A549 (cell line): ENCODE results near the gene TNFAIP8. TPM values are rescaled to one million over a fixed set of nuclear protein-coding genes. Genes with fewer than 3 reads are reported as not detected.

Experiments used
- ATAC-seq, 2 experiments: fragments of 200-7000 bp in 1 of 2; fragments of >200 bp in 1 of 2; cut with Nextera tagmentation in 1 of 2; cut with Tn5 transposase in 1 of 2; 3 replicates each; pipeline versions ENCODE4 v1.8.0 to v1.9.1; 2018 to 2020; ENCODE audit warnings: mild to moderate bottlenecking in 1 of 2, moderate library complexity in 1 of 2
- CTCF ChIA-PET: fragments of 300-600 bp; sonication (Branson Sonifier 250); formaldehyde crosslinking; extraction: SDS; loops from one replicate; lab custom pipeline; 2021; ENCODE audit warnings: antibody characterized with exemption, inconsistent platforms; lab: Yijun Ruan, JAX
- POLR2A ChIA-PET: fragments of 350-600 bp; formaldehyde crosslinking; extraction: SDS; loops from one replicate; lab custom pipeline; 2021; ENCODE audit warnings: antibody characterized with exemption, inconsistent platforms; lab: Yijun Ruan, JAX
- DNase-seq, 2 experiments: peaks; one replicate each; pipeline versions ENCODE4 v3.0.0 to v3.0.0-alpha.2; 2011 to 2016; ENCODE audit warnings: low read depth in 1 of 2, low spot score in 1 of 2
- FAIRE-seq: peaks from 2 replicates; lab custom pipeline; 2011; peaks lifted over from hg19 to GRCh38; lab: Jason Lieb, UNC
- H3K27ac ChIP-seq, 2 experiments: fragments of >200 bp; sonication (Bioruptor Twin); formaldehyde crosslinking; 3 replicates each; pipeline ENCODE4 v1.5.1; 2016 to 2017
- H3K4me1 ChIP-seq: fragments of >200 bp; sonication (Bioruptor Twin); formaldehyde crosslinking; 3 replicates; pipeline ENCODE4 v1.6.1; 2016
- H3K4me2 ChIP-seq: fragments of >200 bp; sonication (Bioruptor Twin); formaldehyde crosslinking; 3 replicates; pipeline ENCODE4 v1.6.1; 2016
- H3K4me3 ChIP-seq: fragments of >200 bp; sonication (Bioruptor Twin); formaldehyde crosslinking; 3 replicates; pipeline ENCODE4 v1.5.1; 2016
- H3K9me3 ChIP-seq: fragments of >200 bp; sonication (Bioruptor Twin); formaldehyde crosslinking; 3 replicates; pipeline ENCODE4 v1.6.1; 2016
- EP300 ChIP-seq, 2 experiments: fragments of >200 bp; sonication (Bioruptor Twin); formaldehyde crosslinking; IDR thresholded peaks; 2 replicates in 1 of 2; 3 replicates in 1 of 2; pipeline ENCODE4 v1.6.1; 2016 to 2017
- ESRRA ChIP-seq: fragments of 150-350 bp; IDR thresholded peaks from 2 replicates; pipeline ENCODE4 v1.6.1; 2014; ENCODE audit warnings: mild to moderate bottlenecking, low read length, borderline replicate concordance
- FOSB ChIP-seq: fragments of 250-450 bp; sonication (Bioruptor Pico); IDR thresholded peaks from 2 replicates; pipeline ENCODE4 v1.5.0; 2020; ENCODE audit warnings: mild to moderate bottlenecking, moderate library complexity
- FOSL2 ChIP-seq, 2 experiments: fragments of 450-650 bp in 1 of 2; fragments of >200 bp in 1 of 2; sonication (Bioruptor Twin) in 1 of 2; formaldehyde crosslinking; IDR thresholded peaks; 2 replicates each; pipeline versions ENCODE4 v1.5.0 to v1.6.1; 2016 to 2020; ENCODE audit warnings: mild to moderate bottlenecking in 1 of 2, moderate library complexity in 1 of 2
- GATA3 ChIP-seq: IDR thresholded peaks from 2 replicates; pipeline ENCODE4 v1.6.1; 2012; ENCODE audit warnings: borderline replicate concordance
- HEYL ChIP-seq: fragments of 250-450 bp; sonication (Bioruptor Pico); IDR thresholded peaks from 2 replicates; pipeline ENCODE4 v1.8.0; 2021; ENCODE audit warnings: mild to moderate bottlenecking, moderate library complexity
- HOXA7 ChIP-seq: fragments of 250-450 bp; sonication (Bioruptor Pico); IDR thresholded peaks from 2 replicates; pipeline ENCODE4 v1.5.0; 2020; ENCODE audit warnings: mild to moderate bottlenecking, moderate library complexity
- KDM5A ChIP-seq: fragments of 200-600 bp; sonication (generic); IDR thresholded peaks from 2 replicates; pipeline ENCODE4 v1.6.1; 2016; ENCODE audit warnings: antibody characterized with exemption, mild to moderate bottlenecking
- MAFK ChIP-seq: fragments of 450-650 bp; IDR thresholded peaks from 2 replicates; pipeline ENCODE4 v1.6.1; 2014; ENCODE audit not compliant: partially characterized antibody
- MAZ ChIP-seq: fragments of 150-350 bp; IDR thresholded peaks from 2 replicates; pipeline ENCODE4 v1.6.1; 2014; ENCODE audit warnings: antibody characterized with exemption, low read depth, low read length, borderline replicate concordance
- MYC ChIP-seq: IDR thresholded peaks from 2 replicates; pipeline ENCODE4 v1.6.1; 2012; ENCODE audit warnings: mild to moderate bottlenecking, inconsistent platforms, low read length, improper control_type of control experiment, borderline replicate concordance
- NPAS2 ChIP-seq: fragments of 250-450 bp; sonication (Bioruptor Pico); IDR thresholded peaks from 2 replicates; pipeline ENCODE4 v1.8.0; 2022; ENCODE audit warnings: mild to moderate bottlenecking, moderate library complexity, borderline replicate concordance
- NR3C1 ChIP-seq: fragments of >200 bp; sonication (Bioruptor Twin); formaldehyde crosslinking; IDR thresholded peaks from 3 replicates; pipeline ENCODE4 v1.6.1; 2017
- RCOR1 ChIP-seq: fragments of 150-350 bp; IDR thresholded peaks from 2 replicates; pipeline ENCODE4 v1.6.1; 2014; ENCODE audit warnings: antibody characterized with exemption, low read length, low read depth
- RFX5 ChIP-seq: fragments of 450-650 bp; IDR thresholded peaks from 2 replicates; pipeline ENCODE4 v1.7.1; 2014; ENCODE audit warnings: antibody characterized with exemption, mild to moderate bottlenecking, moderate library complexity
- SMC3 ChIP-seq: fragments of >200 bp; sonication (Bioruptor Twin); formaldehyde crosslinking; IDR thresholded peaks from 3 replicates; pipeline ENCODE4 v1.6.1; 2018; ENCODE audit warnings: inconsistent platforms
- TFCP2L1 ChIP-seq: fragments of 250-450 bp; sonication (Bioruptor Pico); IDR thresholded peaks from 2 replicates; pipeline ENCODE4 v1.5.0; 2021; ENCODE audit warnings: mild to moderate bottlenecking
- WGBS: methylation state at CpG from one replicate; pipeline ENCODE4 v1.1.6; 2017; ENCODE audit errors: missing lambda C conversion rate; 5-methylcytosine and 5-hydroxymethylcytosine counted together
- polyA plus RNA-seq, 4 experiments: library from polyadenylated mRNA; depleted of rRNA in 3 of 4; stranded (reverse); fragments of >200 nt; fragmentation: RNase III in 1 of 4; extraction: RNeasy Plus Mini Kit Qiagen cat#74134 plus additional on column Dnase treatment in 1 of 4; gene quantifications; 2 replicates in 3 of 4; 3 replicates in 1 of 4; pipeline ENCODE4 v1.2.3, GENCODE V29; 2011 to 2017
- TF ChIP-seq, protein P1 (sequence below): fragments of 200-600 bp; sonication (generic); IDR thresholded peaks from 2 replicates; pipeline ENCODE4 v1.6.1; 2016; ENCODE audit warnings: antibody characterized with exemption, mild to moderate bottlenecking, moderate library complexity
- TF ChIP-seq, protein P2 (sequence below): fragments of 250-450 bp; sonication (Bioruptor Pico); IDR thresholded peaks from 2 replicates; pipeline ENCODE4 v1.5.0; 2021; ENCODE audit warnings: mild to moderate bottlenecking, moderate library complexity, borderline replicate concordance
- TF ChIP-seq, protein P3 (sequence below): IDR thresholded peaks from 2 replicates; pipeline ENCODE4 v1.6.1; 2012; ENCODE audit warnings: low read depth, borderline replicate concordance
- TF ChIP-seq, protein P4 (sequence below): fragments of 150-350 bp; IDR thresholded peaks from 2 replicates; pipeline ENCODE4 v1.6.1; 2014; ENCODE audit warnings: low read depth, mild to moderate bottlenecking, low read length

The TNFAIP8 gene
- polyA plus RNA-seq, 2 of the 4 experiments (the other 2 are of a cell fraction), result 34.9 to 35.7 TPM

DNA sequence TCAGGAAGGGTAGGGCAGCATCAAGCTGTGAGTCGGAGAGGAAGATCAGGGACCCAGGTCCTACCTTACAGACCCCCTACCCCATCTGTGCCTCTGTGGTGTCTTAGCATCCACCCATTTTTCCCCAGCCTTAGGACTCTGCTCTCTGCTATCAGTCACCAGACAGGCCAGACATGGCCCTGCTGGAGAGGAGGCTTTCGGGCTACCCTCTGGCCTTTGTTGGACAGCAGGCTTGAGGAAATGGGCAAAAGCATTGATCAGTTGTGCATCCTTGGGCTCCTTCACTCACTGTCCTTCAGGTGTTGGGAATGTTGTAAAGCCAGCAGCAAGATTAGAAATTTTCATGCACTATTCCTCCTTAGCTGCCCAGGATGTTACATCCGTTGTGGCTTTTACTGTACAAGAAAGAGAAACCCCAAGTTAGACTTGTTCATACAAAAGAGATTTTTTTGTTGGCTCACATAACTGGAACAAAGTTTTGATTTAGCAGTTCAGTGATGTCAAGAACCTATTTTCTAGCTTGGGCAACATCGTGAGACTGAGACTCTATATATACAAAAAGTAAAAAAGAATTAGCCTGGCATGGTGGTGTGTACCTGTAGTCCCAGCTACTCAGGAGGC, 17.4 kb upstream of the TNFAIP8 start:
- Histone ChIP-seq H3K4me3 (no peak overlapping the region), H3K4me2 (no peak overlapping the region), H3K27ac (no peak overlapping the region), H3K9me3 (no peaks in the 10 kb centered on the region)
- no peak for ATAC-seq
- 92% methylated on average over 4 of the region's 4 CpGs for WGBS
- DNase-seq, result no peak
- POLR2A ChIA-PET, result no interaction called here
- CTCF ChIA-PET, result interaction anchor here (1.7 to 7.1 kb wide), 3 partner anchors 19 to 350 kb away, joined by 6 to 44 read pairs (median 29); partner anchors contain the start of gene DTWD2
- TF ChIP-seq, protein P1, sequence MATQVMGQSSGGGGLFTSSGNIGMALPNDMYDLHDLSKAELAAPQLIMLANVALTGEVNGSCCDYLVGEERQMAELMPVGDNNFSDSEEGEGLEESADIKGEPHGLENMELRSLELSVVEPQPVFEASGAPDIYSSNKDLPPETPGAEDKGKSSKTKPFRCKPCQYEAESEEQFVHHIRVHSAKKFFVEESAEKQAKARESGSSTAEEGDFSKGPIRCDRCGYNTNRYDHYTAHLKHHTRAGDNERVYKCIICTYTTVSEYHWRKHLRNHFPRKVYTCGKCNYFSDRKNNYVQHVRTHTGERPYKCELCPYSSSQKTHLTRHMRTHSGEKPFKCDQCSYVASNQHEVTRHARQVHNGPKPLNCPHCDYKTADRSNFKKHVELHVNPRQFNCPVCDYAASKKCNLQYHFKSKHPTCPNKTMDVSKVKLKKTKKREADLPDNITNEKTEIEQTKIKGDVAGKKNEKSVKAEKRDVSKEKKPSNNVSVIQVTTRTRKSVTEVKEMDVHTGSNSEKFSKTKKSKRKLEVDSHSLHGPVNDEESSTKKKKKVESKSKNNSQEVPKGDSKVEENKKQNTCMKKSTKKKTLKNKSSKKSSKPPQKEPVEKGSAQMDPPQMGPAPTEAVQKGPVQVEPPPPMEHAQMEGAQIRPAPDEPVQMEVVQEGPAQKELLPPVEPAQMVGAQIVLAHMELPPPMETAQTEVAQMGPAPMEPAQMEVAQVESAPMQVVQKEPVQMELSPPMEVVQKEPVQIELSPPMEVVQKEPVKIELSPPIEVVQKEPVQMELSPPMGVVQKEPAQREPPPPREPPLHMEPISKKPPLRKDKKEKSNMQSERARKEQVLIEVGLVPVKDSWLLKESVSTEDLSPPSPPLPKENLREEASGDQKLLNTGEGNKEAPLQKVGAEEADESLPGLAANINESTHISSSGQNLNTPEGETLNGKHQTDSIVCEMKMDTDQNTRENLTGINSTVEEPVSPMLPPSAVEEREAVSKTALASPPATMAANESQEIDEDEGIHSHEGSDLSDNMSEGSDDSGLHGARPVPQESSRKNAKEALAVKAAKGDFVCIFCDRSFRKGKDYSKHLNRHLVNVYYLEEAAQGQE, result no peak
- TF ChIP-seq HOXA7 (CRISPR knock-in tag) (no peak), FOSB (no peak), RCOR1 (no peak), TFCP2L1 (CRISPR knock-in tag) (no peak), RFX5 (no peak), MAZ (no peak), NR3C1 (no peak), SMC3 (no peak), ESRRA (no peak), GATA3 (no peak), HEYL (CRISPR knock-in tag) (no peak), MAFK (no peak), NPAS2 (CRISPR knock-in tag) (no peak), EP300 (IDR thresholded peaks at IDR 0.05) (no peak)
- TF ChIP-seq, protein P2, sequence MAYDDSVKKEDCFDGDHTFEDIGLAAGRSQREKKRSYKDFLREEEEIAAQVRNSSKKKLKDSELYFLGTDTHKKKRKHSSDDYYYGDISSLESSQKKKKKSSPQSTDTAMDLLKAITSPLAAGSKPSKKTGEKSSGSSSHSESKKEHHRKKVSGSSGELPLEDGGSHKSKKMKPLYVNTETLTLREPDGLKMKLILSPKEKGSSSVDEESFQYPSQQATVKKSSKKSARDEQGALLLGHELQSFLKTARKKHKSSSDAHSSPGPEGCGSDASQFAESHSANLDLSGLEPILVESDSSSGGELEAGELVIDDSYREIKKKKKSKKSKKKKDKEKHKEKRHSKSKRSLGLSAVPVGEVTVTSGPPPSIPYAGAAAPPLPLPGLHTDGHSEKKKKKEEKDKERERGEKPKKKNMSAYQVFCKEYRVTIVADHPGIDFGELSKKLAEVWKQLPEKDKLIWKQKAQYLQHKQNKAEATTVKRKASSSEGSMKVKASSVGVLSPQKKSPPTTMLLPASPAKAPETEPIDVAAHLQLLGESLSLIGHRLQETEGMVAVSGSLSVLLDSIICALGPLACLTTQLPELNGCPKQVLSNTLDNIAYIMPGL (CRISPR knock-in tag), result no peak
- TF ChIP-seq, all 56 proteins: peak for 0
- peaks cover 25% of the 10 kb centered on the region for H3K4me1 ChIP-seq
- no peak for FAIRE-seq

DNA sequence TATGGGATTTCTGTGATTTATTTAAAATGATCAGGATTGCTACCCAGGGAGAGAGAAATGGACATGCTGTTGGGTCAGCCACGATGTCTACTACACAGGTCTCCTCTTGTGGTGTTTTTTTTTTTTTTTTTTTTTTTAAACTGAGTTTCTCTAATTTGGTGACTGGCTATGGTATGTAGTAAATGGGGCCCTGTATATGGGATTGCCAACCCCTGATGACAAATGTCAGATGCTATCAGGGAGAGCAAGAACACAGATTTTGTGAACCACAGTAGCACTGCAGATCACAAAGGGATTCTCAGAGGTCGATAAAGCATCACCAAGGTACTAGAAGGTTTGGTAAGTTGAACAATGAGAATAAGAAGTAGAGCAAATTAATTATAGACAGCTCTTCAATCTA, 16.5 kb upstream of the TNFAIP8 start:
- ATAC-seq, result no peak
- ChIA-PET CTCF (no interaction called here), POLR2A (no interaction called here)
- H3K4me2 ChIP-seq, result no peak overlapping the region
- TF ChIP-seq, protein P3, sequence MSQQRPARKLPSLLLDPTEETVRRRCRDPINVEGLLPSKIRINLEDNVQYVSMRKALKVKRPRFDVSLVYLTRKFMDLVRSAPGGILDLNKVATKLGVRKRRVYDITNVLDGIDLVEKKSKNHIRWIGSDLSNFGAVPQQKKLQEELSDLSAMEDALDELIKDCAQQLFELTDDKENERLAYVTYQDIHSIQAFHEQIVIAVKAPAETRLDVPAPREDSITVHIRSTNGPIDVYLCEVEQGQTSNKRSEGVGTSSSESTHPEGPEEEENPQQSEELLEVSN, result no peak
- TF ChIP-seq KDM5A, result no peak
- no peak for TF ChIP-seq RCOR1
- no peak for TF ChIP-seq FOSL2 (IDR thresholded peaks at IDR 0.05)
- no peak for TF ChIP-seq FOSL2 (CRISPR knock-in tag; IDR thresholded peaks at IDR 0.05)
- TF ChIP-seq, protein P4, sequence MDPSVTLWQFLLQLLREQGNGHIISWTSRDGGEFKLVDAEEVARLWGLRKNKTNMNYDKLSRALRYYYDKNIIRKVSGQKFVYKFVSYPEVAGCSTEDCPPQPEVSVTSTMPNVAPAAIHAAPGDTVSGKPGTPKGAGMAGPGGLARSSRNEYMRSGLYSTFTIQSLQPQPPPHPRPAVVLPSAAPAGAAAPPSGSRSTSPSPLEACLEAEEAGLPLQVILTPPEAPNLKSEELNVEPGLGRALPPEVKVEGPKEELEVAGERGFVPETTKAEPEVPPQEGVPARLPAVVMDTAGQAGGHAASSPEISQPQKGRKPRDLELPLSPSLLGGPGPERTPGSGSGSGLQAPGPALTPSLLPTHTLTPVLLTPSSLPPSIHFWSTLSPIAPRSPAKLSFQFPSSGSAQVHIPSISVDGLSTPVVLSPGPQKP, result no peak
- no peak for TF ChIP-seq MYC
- H3K9me3 ChIP-seq, result no peaks in the 10 kb centered on the region
- no peak overlapping the region for H3K27ac ChIP-seq
- H3K4me1 ChIP-seq, result peaks cover 16% of the 10 kb centered on the region
- WGBS, result 93% methylated on average over 2 of the region's 2 CpGs
- DNase-seq, result no peak
- no peak for FAIRE-seq
- no peak overlapping the region for H3K4me3 ChIP-seq
